SK-N-DZ (cell line): ENCODE results near the gene STAT1.

ENCODE experiments used
- DNase-seq: peaks from one replicate; pipeline ENCODE4 v3.0.0-alpha.2; 2015; ENCODE audit warnings: low spot score

The STAT1 gene

GRCh38 chr2:190984595-190984994 is 29.4 kb downstream of the STAT1 start:
- no peak for DNase-seq

GRCh38 chr2:190982262-190983034 is 31.5 kb downstream of the STAT1 start:
- no peak for DNase-seq

- no peak for DNase-seq
These were observed 32.2 kb downstream of the STAT1 start for GRCh38 chr2:190981733-190982132.

- no peak for DNase-seq
These were observed 32.6 kb downstream of the STAT1 start for GRCh38 chr2:190981333-190981732.

GRCh38 chr2:190980630-190981209 is 33.3 kb downstream of the STAT1 start:
- DNase-seq: no peak

- DNase-seq: no peak
These were observed 33.9 kb downstream of the STAT1 start for GRCh38 chr2:190979906-190980629.

GRCh38 chr2:190978389-190979053 is 35.5 kb downstream of the STAT1 start:
- no peak for DNase-seq

- no peak for DNase-seq
These were observed 36.5 kb downstream of the STAT1 start for GRCh38 chr2:190977505-190977904.

GRCh38 chr2:190976521-190976920 is 37.5 kb downstream of the STAT1 start:
- DNase-seq: no peak

GRCh38 chr2:190974629-190975361 is 39.2 kb downstream of the STAT1 start:
- no peak for DNase-seq

- no peak for DNase-seq
These were observed 40.0 kb downstream of the STAT1 start for GRCh38 chr2:190973726-190974628.

- DNase-seq: no peak
These were observed 40.7 kb downstream of the STAT1 start for GRCh38 chr2:190973262-190973661.

- DNase-seq: no peak
These were observed 41.1 kb downstream of the STAT1 start for GRCh38 chr2:190972846-190973245.

- no peak for DNase-seq
These were observed 41.8 kb downstream of the STAT1 start for GRCh38 chr2:190972213-190972612.

- no peak for DNase-seq
These were observed 43.0 kb downstream of the STAT1 start for GRCh38 chr2:190970873-190971506.

- DNase-seq: no peak
These were observed 43.8 kb downstream of the STAT1 start for GRCh38 chr2:190970160-190970559.

- no peak for DNase-seq
These were observed 45.4 kb downstream of the STAT1 start for GRCh38 chr2:190968522-190968921.

- DNase-seq: no peak
These were observed 48.3 kb downstream of the STAT1 start for GRCh38 chr2:190965580-190966222.

GRCh38 chr2:190964170-190964795 is 49.7 kb downstream of the STAT1 start:
- DNase-seq: no peak
